Mononuclear cell (primary cell): Measurements from ENCODE around the gene PARD3B. TPM values are rescaled to one million over a fixed set of nuclear protein-coding genes. Genes with fewer than 3 reads are reported as not detected.

ENCODE experiments used
- H3K27me3 ChIP-seq: 2 replicates; pipeline ENCODE4 v1.6.0; 2011; ENCODE audit warnings: low read length, control low read depth; ENCODE audit not compliant: insufficient read depth
- H3K4me1 ChIP-seq: 2 replicates; pipeline ENCODE4 v1.5.1; 2011; ENCODE audit warnings: mild to moderate bottlenecking, low read length, control low read depth; ENCODE audit not compliant: insufficient read depth
- H3K4me3 ChIP-seq: 2 replicates; pipeline ENCODE4 v1.5.1; 2011; ENCODE audit warnings: mild to moderate bottlenecking, low read length, moderate library complexity
- H3K9me3 ChIP-seq: 2 replicates; pipeline ENCODE4 v1.5.1; 2011; ENCODE audit warnings: low read depth, mild to moderate bottlenecking, control low read depth, low read length
- total RNA-seq: library from RNA; depleted of rRNA; stranded (reverse); fragments of >200 nt; gene quantifications from one replicate; pipeline ENCODE4 v1.2.3, GENCODE V29; 2012

Gene PARD3B
- total RNA-seq, 1 donor = 0.94 TPM

DNA sequence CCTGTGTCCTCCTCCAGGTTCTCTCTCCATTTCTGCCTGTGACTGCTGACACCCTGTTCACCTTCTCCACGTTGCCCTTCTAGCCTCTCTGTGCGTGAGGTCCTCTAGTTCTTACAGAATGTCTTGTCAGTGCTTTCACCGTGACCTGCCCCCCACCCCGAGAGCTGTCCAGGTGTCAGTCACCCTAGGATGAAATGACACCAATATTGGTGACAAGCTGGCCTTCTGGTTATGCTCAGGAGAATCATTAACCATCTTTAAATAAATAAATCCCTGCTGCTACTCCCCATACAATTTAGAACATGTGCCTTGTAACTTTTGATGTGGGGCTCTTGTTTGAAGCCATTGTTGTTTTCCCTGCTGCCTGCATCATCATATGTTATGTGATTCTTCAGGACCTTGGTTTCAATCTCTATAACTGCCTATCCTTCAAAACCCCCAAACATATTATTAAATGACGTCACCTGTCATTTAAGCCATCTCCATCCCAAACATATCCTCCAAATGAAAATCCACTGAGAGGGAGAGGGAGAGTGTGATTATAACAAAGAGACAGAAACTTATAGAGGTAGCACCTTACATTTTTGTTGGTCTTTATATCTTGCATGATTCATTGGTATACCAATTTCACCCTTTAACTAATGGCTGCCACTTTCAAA lies 496.3 kb downstream of the PARD3B start:
- Histone ChIP-seq H3K4me1 (no peaks in the 10 kb centered on the region), H3K4me3 (no peak overlapping the region), H3K27me3 (no peaks in the 10 kb centered on the region), H3K9me3 (no peaks in the 10 kb centered on the region)

DNA sequence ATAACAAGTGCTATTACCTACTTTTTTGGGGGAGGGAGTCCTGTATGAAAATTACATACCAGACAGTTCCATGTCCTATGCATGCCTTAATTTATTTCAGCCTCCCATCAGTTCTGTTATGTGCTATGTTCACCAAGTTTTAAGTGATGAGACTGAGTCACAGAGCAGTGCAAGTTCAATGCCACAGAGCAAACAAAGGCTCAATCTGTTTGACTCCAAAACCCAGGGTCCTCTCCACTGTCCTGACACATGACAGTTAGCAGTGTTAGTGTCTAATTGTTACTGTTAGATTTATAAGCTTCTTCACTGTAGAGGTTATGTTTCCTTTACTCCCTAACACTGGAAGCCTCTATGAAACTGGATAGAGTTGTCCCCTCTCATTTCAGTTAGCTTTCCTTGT lies 498.0 kb downstream of the PARD3B start:
- no peaks in the 10 kb centered on the region for H3K4me1 ChIP-seq

GRCh38 chr2:205045706-205046105 lies 500.4 kb downstream of the PARD3B start:
- Histone ChIP-seq H3K4me1 (no peaks in the 10 kb centered on the region), H3K9me3 (no peaks in the 10 kb centered on the region), H3K4me3 (no peak overlapping the region), H3K27me3 (no peaks in the 10 kb centered on the region)

More for the DNA sequence above, 498.0 kb downstream of the PARD3B start:
- Histone ChIP-seq H3K9me3 (no peaks in the 10 kb centered on the region), H3K4me3 (no peak overlapping the region), H3K27me3 (no peaks in the 10 kb centered on the region)

DNA sequence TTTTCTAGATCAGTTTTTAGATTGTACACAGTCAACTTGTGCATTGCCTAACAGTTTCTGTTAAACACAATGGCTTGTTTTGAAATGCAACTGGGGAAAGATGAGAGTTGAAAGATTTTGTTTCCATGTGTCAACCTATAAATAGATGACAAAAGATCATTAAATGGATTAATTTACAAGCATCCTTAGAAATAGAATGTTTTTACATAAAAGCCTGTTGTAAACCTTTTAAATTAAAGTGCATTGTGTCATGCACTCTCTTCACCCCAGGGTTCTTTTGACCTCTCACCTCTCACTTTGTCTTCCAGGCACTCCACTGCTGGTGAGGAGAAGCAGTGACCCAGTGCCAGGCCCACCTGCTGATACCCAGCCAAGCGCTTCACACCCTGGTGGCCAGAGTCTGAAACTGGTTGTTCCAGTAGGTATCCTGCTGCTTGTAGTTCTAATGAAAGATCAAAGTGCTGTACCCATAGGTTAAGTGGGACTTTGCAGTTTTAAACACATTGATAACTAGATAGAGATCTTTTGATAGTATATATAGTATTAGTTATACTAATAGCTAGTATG lies 502.1 kb downstream of the PARD3B start:
- Histone ChIP-seq H3K4me3 (no peak overlapping the region), H3K27me3 (no peaks in the 10 kb centered on the region), H3K4me1 (no peaks in the 10 kb centered on the region), H3K9me3 (no peaks in the 10 kb centered on the region)

DNA sequence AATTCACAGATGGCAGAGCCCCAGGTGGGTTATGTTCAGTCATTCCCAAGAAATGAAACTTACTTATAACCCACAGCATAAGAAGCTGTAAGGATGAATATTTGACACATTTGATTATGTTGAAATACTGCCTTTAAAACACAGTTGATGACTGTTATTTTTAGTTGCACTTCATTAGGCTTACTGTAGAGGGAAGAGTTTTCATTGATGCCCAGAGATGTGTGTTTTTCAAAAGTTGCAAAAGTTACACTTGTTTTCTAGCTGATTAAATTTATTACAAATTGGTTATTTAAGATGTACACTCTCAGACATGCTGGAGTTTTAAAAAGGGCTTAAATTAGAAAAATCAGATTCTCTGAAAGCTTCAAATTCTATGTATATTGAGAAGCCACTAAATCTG lies 506.1 kb downstream of the PARD3B start:
- H3K4me1 ChIP-seq = no peaks in the 10 kb centered on the region
- no peak overlapping the region for H3K4me3 ChIP-seq
- H3K27me3 ChIP-seq = no peaks in the 10 kb centered on the region
- no peaks in the 10 kb centered on the region for H3K9me3 ChIP-seq

GRCh38 chr2:205052781-205053180 lies 507.5 kb downstream of the PARD3B start:
- no peaks in the 10 kb centered on the region for H3K9me3 ChIP-seq
- H3K4me1 ChIP-seq = no peaks in the 10 kb centered on the region
- H3K27me3 ChIP-seq = no peaks in the 10 kb centered on the region
- H3K4me3 ChIP-seq = no peak overlapping the region

GRCh38 chr2:205053827-205054410 lies 508.6 kb downstream of the PARD3B start:
- H3K4me3 ChIP-seq = no peak overlapping the region
- H3K9me3 ChIP-seq = peaks cover 7% of the 10 kb centered on the region

GRCh38 chr2:205054789-205055188 lies 509.5 kb downstream of the PARD3B start:
- Histone ChIP-seq H3K4me1 (no peaks in the 10 kb centered on the region), H3K27me3 (no peaks in the 10 kb centered on the region), H3K9me3 (peaks cover 7% of the 10 kb centered on the region), H3K4me3 (no peak overlapping the region)

More at GRCh38 chr2:205053827-205054410, 508.6 kb downstream of the PARD3B start:
- H3K4me1 ChIP-seq = no peaks in the 10 kb centered on the region
- no peaks in the 10 kb centered on the region for H3K27me3 ChIP-seq

DNA sequence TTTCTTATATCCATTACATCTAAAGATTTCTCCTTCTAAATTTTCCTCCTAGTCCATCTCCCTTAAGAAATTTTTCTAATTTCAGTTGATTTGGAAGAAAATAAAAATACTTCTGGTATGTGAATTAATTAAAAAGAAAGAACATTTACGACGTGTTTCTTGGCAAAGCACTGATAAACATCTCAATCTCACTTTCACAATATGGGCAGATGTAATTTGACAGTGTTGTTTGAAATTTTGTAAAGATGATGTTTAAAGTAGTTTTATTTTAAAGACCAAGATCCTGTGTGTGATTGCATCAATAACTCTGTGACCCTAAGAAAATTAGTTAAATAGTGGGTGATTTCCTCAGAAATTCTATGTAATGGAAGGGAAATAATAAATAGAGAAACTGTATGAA lies 510.0 kb downstream of the PARD3B start:
- no peaks in the 10 kb centered on the region for H3K4me1 ChIP-seq
- peaks cover 7% of the 10 kb centered on the region for H3K9me3 ChIP-seq
- no peak overlapping the region for H3K4me3 ChIP-seq
- no peaks in the 10 kb centered on the region for H3K27me3 ChIP-seq

DNA sequence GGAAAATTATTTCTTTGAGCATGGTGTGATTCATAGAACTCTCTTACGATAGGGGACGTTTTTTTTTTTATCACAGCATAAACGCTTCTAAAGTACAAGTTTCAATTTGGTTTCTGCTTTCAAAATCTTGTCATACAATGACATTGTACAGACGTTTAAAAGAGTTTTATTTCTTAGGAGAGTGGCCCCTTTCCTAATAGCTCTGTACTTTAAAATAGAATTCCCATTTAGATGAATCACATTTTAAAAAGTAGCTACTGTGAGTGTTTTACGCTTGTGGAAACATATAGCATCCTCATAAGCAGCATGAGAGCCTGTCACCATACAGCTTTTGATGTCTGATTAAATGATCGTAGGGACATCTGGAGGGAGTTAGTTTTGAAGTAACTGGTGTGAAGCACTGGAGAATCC lies 510.9 kb downstream of the PARD3B start:
- H3K4me1 ChIP-seq = no peaks in the 10 kb centered on the region
- H3K9me3 ChIP-seq = peaks cover 7% of the 10 kb centered on the region
- no peak overlapping the region for H3K4me3 ChIP-seq
- no peaks in the 10 kb centered on the region for H3K27me3 ChIP-seq

DNA sequence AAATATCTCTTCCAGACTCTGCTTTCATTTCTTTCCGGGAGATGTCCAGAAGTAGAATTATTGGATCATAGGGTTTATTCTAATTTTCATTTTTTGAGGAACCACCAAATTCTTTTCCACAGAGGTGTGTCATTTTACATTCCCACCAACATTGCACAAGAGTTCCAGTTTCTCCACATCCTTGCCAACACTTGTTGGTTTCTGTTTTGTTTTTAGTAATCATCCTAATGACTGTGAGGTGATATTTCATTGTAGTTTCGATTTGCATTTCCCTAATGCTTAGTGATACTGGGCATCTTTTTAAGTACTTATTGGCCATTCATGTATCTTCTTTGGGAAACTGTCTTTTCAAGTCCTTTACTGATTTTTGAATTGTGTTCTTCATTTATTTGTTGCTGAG lies 513.1 kb downstream of the PARD3B start:
- no peak overlapping the region for H3K4me3 ChIP-seq
- peaks cover 7% of the 10 kb centered on the region for H3K9me3 ChIP-seq
- H3K4me1 ChIP-seq = no peaks in the 10 kb centered on the region
- H3K27me3 ChIP-seq = no peaks in the 10 kb centered on the region

GRCh38 chr2:205060269-205060668 lies 515.0 kb downstream of the PARD3B start:
- Histone ChIP-seq H3K4me3 (no peak overlapping the region), H3K27me3 (no peaks in the 10 kb centered on the region), H3K9me3 (peaks cover 7% of the 10 kb centered on the region), H3K4me1 (no peaks in the 10 kb centered on the region)

- no peaks in the 10 kb centered on the region for H3K4me1 ChIP-seq
- no peaks in the 10 kb centered on the region for H3K9me3 ChIP-seq
- no peak overlapping the region for H3K4me3 ChIP-seq
- H3K27me3 ChIP-seq = no peaks in the 10 kb centered on the region
Measured at GRCh38 chr2:205066081-205066480, 520.8 kb downstream of the PARD3B start.

GRCh38 chr2:205069928-205070327 lies 524.7 kb downstream of the PARD3B start:
- Histone ChIP-seq H3K4me3 (no peak overlapping the region), H3K4me1 (no peaks in the 10 kb centered on the region), H3K9me3 (no peaks in the 10 kb centered on the region), H3K27me3 (no peaks in the 10 kb centered on the region)

GRCh38 chr2:205070889-205071288 lies 525.6 kb downstream of the PARD3B start:
- H3K9me3 ChIP-seq = no peaks in the 10 kb centered on the region
- no peaks in the 10 kb centered on the region for H3K4me1 ChIP-seq
- no peaks in the 10 kb centered on the region for H3K27me3 ChIP-seq
- no peak overlapping the region for H3K4me3 ChIP-seq
